Keratinocyte (primary cell): ENCODE results near the gene CNR2.

ENCODE experiments used
- EZH2 ChIP-seq: IDR thresholded peaks from one replicate; pipeline ENCODE4 v1.6.1; 2012; ENCODE audit warnings: inconsistent platforms, mild to moderate bottlenecking, low read length, moderate library complexity
- TF ChIP-seq, protein P1 (sequence below), 3 experiments: IDR thresholded peaks in 1 of 3; conservative IDR thresholded peaks in 1 of 3; optimal IDR thresholded peaks in 1 of 3; 2 replicates in 2 of 3; 3 replicates in 1 of 3; pipeline versions ENCODE3 to v1.5.1; 2011; ENCODE audit warnings: low read length in 3 of 3, mild to moderate bottlenecking in 3 of 3, moderate library complexity in 2 of 3, control low read depth in 1 of 3, inconsistent platforms in 1 of 3; ENCODE audit not compliant: insufficient read depth in 2 of 3; ENCODE audit errors: extremely low read depth in 1 of 3

- TF ChIP-seq, protein P1, sequence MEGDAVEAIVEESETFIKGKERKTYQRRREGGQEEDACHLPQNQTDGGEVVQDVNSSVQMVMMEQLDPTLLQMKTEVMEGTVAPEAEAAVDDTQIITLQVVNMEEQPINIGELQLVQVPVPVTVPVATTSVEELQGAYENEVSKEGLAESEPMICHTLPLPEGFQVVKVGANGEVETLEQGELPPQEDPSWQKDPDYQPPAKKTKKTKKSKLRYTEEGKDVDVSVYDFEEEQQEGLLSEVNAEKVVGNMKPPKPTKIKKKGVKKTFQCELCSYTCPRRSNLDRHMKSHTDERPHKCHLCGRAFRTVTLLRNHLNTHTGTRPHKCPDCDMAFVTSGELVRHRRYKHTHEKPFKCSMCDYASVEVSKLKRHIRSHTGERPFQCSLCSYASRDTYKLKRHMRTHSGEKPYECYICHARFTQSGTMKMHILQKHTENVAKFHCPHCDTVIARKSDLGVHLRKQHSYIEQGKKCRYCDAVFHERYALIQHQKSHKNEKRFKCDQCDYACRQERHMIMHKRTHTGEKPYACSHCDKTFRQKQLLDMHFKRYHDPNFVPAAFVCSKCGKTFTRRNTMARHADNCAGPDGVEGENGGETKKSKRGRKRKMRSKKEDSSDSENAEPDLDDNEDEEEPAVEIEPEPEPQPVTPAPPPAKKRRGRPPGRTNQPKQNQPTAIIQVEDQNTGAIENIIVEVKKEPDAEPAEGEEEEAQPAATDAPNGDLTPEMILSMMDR (optimal IDR thresholded peaks at IDR 0.05 in 1 of 3, IDR thresholded peaks at IDR 0.05 in 1 of 3, conservative IDR thresholded peaks at IDR 0.05 in 1 of 3; ENCODE audit: extremely low read depth in 1 of 3, insufficient read depth in 2 of 3, low read length in 3 of 3) = no peak
- no peak for TF ChIP-seq EZH2
Observed at GRCh38 chr1:23848673-23849616, 64.2 kb downstream of the CNR2 start.
